ENCODE data around the gene DCC.

- TF ChIP-seq CTCF (IDR thresholded peaks at IDR 0.05) (no peak), POLR2A (IDR thresholded peaks at IDR 0.05) (no peak)
Measured at GRCh38 chr18:53417003-53417402, 1077.0 kb downstream of the DCC start.

All from thyroid gland (tissue), 4 donors.